ENCODE data around the gene TRIO.

TRIO gene

DNA sequence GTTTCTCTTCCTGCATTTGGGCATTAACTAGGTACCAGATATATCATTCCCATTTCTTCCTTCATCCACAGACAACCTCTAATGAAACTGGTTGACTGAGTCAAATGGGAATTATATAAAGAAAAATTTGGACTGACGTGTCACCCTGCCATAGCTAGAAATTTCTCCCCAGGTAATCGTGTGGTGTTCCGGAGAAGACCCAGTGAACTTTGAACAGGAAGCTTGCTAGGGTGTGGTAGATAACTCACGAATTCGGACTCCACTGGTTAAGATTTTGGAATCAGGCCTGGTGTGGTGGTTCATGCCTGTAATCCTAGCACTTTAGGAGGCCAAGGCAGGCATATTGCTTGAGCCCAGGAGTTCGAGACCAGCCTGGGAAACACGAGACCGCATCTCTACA lies 324.1 kb downstream of the TRIO start:
- no peak overlapping the region for H3K4me3 ChIP-seq (ENCODE audit: low read depth, low read length)
- no peak overlapping the region for H3K27ac ChIP-seq (ENCODE audit: extremely low read depth, low read depth, low read length)
- TF ChIP-seq, protein P1, sequence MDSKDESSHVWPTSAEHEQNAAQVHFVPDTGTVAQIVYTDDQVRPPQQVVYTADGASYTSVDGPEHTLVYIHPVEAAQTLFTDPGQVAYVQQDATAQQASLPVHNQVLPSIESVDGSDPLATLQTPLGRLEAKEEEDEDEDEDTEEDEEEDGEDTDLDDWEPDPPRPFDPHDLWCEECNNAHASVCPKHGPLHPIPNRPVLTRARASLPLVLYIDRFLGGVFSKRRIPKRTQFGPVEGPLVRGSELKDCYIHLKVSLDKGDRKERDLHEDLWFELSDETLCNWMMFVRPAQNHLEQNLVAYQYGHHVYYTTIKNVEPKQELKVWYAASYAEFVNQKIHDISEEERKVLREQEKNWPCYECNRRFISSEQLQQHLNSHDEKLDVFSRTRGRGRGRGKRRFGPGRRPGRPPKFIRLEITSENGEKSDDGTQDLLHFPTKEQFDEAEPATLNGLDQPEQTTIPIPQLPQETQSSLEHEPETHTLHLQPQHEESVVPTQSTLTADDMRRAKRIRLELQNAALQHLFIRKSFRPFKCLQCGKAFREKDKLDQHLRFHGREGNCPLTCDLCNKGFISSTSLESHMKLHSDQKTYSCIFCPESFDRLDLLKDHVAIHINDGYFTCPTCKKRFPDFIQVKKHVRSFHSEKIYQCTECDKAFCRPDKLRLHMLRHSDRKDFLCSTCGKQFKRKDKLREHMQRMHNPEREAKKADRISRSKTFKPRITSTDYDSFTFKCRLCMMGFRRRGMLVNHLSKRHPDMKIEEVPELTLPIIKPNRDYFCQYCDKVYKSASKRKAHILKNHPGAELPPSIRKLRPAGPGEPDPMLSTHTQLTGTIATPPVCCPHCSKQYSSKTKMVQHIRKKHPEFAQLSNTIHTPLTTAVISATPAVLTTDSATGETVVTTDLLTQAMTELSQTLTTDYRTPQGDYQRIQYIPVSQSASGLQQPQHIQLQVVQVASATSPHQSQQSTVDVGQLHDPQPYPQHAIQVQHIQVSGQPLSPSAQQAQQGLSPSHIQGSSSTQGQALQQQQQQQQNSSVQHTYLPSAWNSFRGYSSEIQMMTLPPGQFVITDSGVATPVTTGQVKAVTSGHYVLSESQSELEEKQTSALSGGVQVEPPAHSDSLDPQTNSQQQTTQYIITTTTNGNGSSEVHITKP (tag by site-specific recombination; IDR thresholded peaks at IDR 0.05), result no peak
- TF ChIP-seq, protein P2, sequence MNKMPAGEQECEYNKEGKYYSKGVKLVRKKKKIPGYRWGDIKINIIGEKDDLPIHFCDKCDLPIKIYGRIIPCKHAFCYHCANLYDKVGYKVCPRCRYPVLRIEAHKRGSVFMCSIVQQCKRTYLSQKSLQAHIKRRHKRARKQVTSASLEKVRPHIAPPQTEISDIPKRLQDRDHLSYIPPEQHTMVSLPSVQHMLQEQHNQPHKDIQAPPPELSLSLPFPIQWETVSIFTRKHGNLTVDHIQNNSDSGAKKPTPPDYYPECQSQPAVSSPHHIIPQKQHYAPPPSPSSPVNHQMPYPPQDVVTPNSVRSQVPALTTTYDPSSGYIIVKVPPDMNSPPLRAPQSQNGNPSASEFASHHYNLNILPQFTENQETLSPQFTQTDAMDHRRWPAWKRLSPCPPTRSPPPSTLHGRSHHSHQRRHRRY (tag by site-specific recombination; IDR thresholded peaks at IDR 0.05), result no peak
- TF ChIP-seq KLF1 (tag by site-specific recombination; IDR thresholded peaks at IDR 0.05) (no peak), ZNF112 (tag by site-specific recombination; IDR thresholded peaks at IDR 0.05) (no peak)
- H3K36me3 ChIP-seq (ENCODE audit: control insufficient read depth in 2 of 2, insufficient read depth in 1 of 2, low read length in 2 of 2), result peaks cover 26 to 63% of the 10 kb centered on the region in 2 experiments
- CTCF ChIA-PET, result no interaction called here
- POLR2A ChIA-PET, result interaction anchor here (0.6 kb wide), 1 partner anchor 477 kb away, joined by 3 read pairs; no protein-coding TSS in a partner anchor
- no peaks in the 10 kb centered on the region; the same call in 1 of the 2 replicates for H3K4me1 ChIP-seq (ENCODE audit: control insufficient read depth, insufficient read depth, low read length)
- no peaks in the 10 kb centered on the region for H3K9me3 ChIP-seq (ENCODE audit: control insufficient read depth, insufficient read depth, low read depth, low read length)

DNA sequence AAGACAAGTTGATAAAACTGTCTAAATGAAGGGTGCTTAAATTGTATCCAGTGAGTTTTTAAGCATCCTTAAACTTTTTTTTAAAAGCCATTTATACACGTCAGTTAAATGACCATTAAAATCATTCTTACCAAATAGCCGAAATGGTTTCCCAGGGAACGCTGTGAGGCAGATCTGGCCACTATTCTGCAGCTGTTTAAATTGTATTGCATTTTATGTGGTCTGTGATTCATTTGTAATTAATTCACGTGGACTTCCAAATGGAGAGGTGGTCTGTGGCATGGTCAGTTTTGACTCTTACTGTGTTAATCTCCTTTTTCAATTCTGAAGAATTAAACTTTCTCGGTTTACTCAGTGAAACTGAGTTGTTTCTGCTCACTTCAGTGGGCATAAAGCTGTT lies 324.7 kb downstream of the TRIO start:
- no peak overlapping the region for H3K4me3 ChIP-seq (ENCODE audit: low read depth, low read length)
- TF ChIP-seq OSR2 (tag by site-specific recombination; IDR thresholded peaks at IDR 0.05) (no peak), ZNF175 (tag by site-specific recombination; IDR thresholded peaks at IDR 0.05) (no peak), ZNF138 (tag by site-specific recombination; IDR thresholded peaks at IDR 0.05; ENCODE audit: borderline replicate concordance) (no peak), HOXD13 (CRISPR knock-in tag; IDR thresholded peaks at IDR 0.05; ENCODE audit: borderline replicate concordance) (no peak), YY2 (tag by site-specific recombination; IDR thresholded peaks at IDR 0.05) (no peak), GLIS2 (tag by site-specific recombination; IDR thresholded peaks at IDR 0.05) (no peak), ZNF585B (tag by site-specific recombination; IDR thresholded peaks at IDR 0.05) (no peak), ZNF600 (tag by site-specific recombination; IDR thresholded peaks at IDR 0.05) (no peak), FEZF1 (tag by site-specific recombination; IDR thresholded peaks at IDR 0.05) (no peak), ZNF404 (tag by site-specific recombination; IDR thresholded peaks at IDR 0.05) (no peak), ZFP3 (tag by site-specific recombination; IDR thresholded peaks at IDR 0.05; ENCODE audit: low read depth) (no peak), ZNF510 (tag by site-specific recombination; IDR thresholded peaks at IDR 0.05; ENCODE audit: insufficient replicate concordance) (no peak), ZXDB (tag by site-specific recombination; IDR thresholded peaks at IDR 0.05) (no peak)
- TF ChIP-seq, protein P3, sequence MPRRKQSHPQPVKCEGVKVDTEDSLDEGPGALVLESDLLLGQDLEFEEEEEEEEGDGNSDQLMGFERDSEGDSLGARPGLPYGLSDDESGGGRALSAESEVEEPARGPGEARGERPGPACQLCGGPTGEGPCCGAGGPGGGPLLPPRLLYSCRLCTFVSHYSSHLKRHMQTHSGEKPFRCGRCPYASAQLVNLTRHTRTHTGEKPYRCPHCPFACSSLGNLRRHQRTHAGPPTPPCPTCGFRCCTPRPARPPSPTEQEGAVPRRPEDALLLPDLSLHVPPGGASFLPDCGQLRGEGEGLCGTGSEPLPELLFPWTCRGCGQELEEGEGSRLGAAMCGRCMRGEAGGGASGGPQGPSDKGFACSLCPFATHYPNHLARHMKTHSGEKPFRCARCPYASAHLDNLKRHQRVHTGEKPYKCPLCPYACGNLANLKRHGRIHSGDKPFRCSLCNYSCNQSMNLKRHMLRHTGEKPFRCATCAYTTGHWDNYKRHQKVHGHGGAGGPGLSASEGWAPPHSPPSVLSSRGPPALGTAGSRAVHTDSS (tag by site-specific recombination; IDR thresholded peaks at IDR 0.05), result no peak
- TF ChIP-seq, protein P4, sequence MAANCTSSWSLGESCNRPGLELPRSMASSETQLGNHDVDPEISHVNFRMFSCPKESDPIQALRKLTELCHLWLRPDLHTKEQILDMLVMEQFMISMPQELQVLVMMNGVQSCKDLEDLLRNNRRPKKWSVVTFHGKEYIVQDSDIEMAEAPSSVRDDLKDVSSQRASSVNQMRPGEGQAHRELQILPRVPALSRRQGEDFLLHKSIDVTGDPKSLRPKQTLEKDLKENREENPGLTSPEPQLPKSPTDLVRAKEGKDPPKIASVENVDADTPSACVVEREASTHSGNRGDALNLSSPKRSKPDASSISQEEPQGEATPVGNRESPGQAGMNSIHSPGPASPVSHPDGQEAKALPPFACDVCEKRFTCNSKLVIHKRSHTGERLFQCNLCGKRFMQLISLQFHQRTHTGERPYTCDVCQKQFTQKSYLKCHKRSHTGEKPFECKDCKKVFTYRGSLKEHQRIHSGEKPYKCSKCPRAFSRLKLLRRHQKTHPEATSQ (tag by site-specific recombination; IDR thresholded peaks at IDR 0.05), result no peak
- TF ChIP-seq, protein P5, sequence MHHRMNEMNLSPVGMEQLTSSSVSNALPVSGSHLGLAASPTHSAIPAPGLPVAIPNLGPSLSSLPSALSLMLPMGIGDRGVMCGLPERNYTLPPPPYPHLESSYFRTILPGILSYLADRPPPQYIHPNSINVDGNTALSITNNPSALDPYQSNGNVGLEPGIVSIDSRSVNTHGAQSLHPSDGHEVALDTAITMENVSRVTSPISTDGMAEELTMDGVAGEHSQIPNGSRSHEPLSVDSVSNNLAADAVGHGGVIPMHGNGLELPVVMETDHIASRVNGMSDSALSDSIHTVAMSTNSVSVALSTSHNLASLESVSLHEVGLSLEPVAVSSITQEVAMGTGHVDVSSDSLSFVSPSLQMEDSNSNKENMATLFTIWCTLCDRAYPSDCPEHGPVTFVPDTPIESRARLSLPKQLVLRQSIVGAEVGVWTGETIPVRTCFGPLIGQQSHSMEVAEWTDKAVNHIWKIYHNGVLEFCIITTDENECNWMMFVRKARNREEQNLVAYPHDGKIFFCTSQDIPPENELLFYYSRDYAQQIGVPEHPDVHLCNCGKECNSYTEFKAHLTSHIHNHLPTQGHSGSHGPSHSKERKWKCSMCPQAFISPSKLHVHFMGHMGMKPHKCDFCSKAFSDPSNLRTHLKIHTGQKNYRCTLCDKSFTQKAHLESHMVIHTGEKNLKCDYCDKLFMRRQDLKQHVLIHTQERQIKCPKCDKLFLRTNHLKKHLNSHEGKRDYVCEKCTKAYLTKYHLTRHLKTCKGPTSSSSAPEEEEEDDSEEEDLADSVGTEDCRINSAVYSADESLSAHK (tag by site-specific recombination; IDR thresholded peaks at IDR 0.05), result no peak
- TF ChIP-seq, protein P6, sequence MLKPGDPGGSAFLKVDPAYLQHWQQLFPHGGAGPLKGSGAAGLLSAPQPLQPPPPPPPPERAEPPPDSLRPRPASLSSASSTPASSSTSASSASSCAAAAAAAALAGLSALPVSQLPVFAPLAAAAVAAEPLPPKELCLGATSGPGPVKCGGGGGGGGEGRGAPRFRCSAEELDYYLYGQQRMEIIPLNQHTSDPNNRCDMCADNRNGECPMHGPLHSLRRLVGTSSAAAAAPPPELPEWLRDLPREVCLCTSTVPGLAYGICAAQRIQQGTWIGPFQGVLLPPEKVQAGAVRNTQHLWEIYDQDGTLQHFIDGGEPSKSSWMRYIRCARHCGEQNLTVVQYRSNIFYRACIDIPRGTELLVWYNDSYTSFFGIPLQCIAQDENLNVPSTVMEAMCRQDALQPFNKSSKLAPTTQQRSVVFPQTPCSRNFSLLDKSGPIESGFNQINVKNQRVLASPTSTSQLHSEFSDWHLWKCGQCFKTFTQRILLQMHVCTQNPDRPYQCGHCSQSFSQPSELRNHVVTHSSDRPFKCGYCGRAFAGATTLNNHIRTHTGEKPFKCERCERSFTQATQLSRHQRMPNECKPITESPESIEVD (tag by site-specific recombination; IDR thresholded peaks at IDR 0.05), result no peak
- H3K36me3 ChIP-seq (ENCODE audit: control insufficient read depth in 2 of 2, insufficient read depth in 1 of 2, low read length in 2 of 2), result peaks cover 26 to 61% of the 10 kb centered on the region in 2 experiments
- ChIA-PET CTCF (interaction anchor here (0.6 kb wide), 1 partner anchor 127 kb away, joined by 3 read pairs; no protein-coding TSS in a partner anchor), POLR2A (no interaction called here)
- H3K27ac ChIP-seq (ENCODE audit: extremely low read depth, low read depth, low read length), result no peak overlapping the region
- H3K9me3 ChIP-seq (ENCODE audit: control insufficient read depth, insufficient read depth, low read depth, low read length), result no peaks in the 10 kb centered on the region
- no peaks in the 10 kb centered on the region; the same call in 1 of the 2 replicates for H3K4me1 ChIP-seq (ENCODE audit: control insufficient read depth, insufficient read depth, low read length)
